C4-2B (cell line): ENCODE measurements around the gene MAOB.

ENCODE experiments used
- CTCF ChIP-seq: fragments of 450-650 bp; conservative IDR thresholded peaks from 2 replicates; pipeline ENCODE4 v1.5.1; 2017; ENCODE audit warnings: mild to moderate bottlenecking
- ZFX ChIP-seq: fragments of 450-650 bp; IDR thresholded peaks from 2 replicates; pipeline ENCODE4 v1.6.1; 2017

GRCh38 chrX:43805579-43805978 lies 76.7 kb downstream of the MAOB start:
- no peak for TF ChIP-seq CTCF
- no peak for TF ChIP-seq ZFX
